ENCODE data around the gene C1orf21. TPM values are rescaled to one million over a fixed set of nuclear protein-coding genes. Genes with fewer than 3 reads are reported as not detected.

Gene C1orf21
- total RNA-seq, 4 donors from 2014 or later = 13.1 to 30.6 (median 22.1) TPM

GRCh38 chr1:184568148-184568547 is 181.3 kb downstream of the C1orf21 start:
- no peaks in the 10 kb centered on the region for H3K9me3 ChIP-seq
- no peak for DNase-seq
- TF ChIP-seq, protein P1, sequence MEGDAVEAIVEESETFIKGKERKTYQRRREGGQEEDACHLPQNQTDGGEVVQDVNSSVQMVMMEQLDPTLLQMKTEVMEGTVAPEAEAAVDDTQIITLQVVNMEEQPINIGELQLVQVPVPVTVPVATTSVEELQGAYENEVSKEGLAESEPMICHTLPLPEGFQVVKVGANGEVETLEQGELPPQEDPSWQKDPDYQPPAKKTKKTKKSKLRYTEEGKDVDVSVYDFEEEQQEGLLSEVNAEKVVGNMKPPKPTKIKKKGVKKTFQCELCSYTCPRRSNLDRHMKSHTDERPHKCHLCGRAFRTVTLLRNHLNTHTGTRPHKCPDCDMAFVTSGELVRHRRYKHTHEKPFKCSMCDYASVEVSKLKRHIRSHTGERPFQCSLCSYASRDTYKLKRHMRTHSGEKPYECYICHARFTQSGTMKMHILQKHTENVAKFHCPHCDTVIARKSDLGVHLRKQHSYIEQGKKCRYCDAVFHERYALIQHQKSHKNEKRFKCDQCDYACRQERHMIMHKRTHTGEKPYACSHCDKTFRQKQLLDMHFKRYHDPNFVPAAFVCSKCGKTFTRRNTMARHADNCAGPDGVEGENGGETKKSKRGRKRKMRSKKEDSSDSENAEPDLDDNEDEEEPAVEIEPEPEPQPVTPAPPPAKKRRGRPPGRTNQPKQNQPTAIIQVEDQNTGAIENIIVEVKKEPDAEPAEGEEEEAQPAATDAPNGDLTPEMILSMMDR (IDR thresholded peaks at IDR 0.05) = no peak
- no peak for TF ChIP-seq POLR2A (IDR thresholded peaks at IDR 0.05)
- 92 to 97% methylated on average over 2 of the region's 2 CpGs for WGBS, 2 donors
- H3K27me3 ChIP-seq = no peaks in the 10 kb centered on the region
- no peak overlapping the region for H3K27ac ChIP-seq
- H3K4me1 ChIP-seq = peaks cover 5% of the 10 kb centered on the region in 2 donors
- no peaks in the 10 kb centered on the region for H3K36me3 ChIP-seq
- no peak overlapping the region for H3K4me3 ChIP-seq (replicated peaks in 1 of 3)
- intact Hi-C loops (cut with DNase I) = loop anchor here (10.0 kb wide), 1 partner anchor 173 kb away; no protein-coding TSS in a partner anchor

DNA sequence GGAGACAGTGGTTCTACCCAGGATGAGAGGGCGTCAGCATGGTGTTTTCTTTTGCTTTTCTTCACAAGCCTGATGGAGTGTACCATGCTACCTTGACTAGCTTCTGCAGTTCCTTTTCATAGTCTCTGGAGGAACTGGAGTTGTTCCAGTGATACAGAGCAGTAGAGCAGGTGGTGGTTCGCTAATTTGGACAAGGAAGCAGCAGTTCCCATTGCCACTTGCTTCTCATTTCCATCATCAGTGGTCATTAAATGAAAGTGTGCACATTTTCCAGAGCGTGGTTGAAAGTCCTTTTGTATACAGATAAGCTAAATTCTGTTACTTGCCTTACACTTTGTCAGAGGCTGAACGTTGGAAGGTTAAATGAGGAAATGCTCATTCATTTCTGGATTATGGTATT is 182.3 kb downstream of the C1orf21 start:
- Histone ChIP-seq H3K4me1 (no peaks in the 10 kb centered on the region), H3K27ac (no peak overlapping the region), H3K9me3 (no peaks in the 10 kb centered on the region), H3K36me3 (no peaks in the 10 kb centered on the region), H3K27me3 (no peaks in the 10 kb centered on the region), H3K4me3 (replicated peaks in 1 of 3) (no peak overlapping the region)
- DNase-seq = no peak
- intact Hi-C loops (cut with DNase I) = loop anchor here (10.0 kb wide), 1 partner anchor 174 kb away; no protein-coding TSS in a partner anchor
- TF ChIP-seq POLR2A (IDR thresholded peaks at IDR 0.05) = no peak
- 87 to 89% methylated on average over 4 of the region's 4 CpGs for WGBS, 2 donors

- intact Hi-C loops (cut with DNase I) = no loop called here
- H3K36me3 ChIP-seq = no peaks in the 10 kb centered on the region
- H3K9me3 ChIP-seq = no peaks in the 10 kb centered on the region
- H3K27me3 ChIP-seq = no peaks in the 10 kb centered on the region
- H3K4me3 ChIP-seq (replicated peaks in 1 of 3) = no peak overlapping the region
- 74 to 75% methylated on average over 8 of the region's 8 CpGs for whole genome bisulfite sequencing, 2 donors
- H3K27ac ChIP-seq = no peak overlapping the region
- TF ChIP-seq POLR2A (IDR thresholded peaks at IDR 0.05) = no peak
- TF ChIP-seq, protein P1 (IDR thresholded peaks at IDR 0.05) = no peak
- H3K4me1 ChIP-seq = no peaks in the 10 kb centered on the region
- DNase-seq = no peak
These were observed 187.8 kb downstream of the C1orf21 start for GRCh38 chr1:184574588-184574987.

- WGBS, 2 donors = 85 to 89% methylated on average over 6 of the region's 6 CpGs
- H3K9me3 ChIP-seq = no peaks in the 10 kb centered on the region
- H3K27ac ChIP-seq = no peak overlapping the region
- H3K27me3 ChIP-seq = no peaks in the 10 kb centered on the region
- no peak overlapping the region for H3K4me3 ChIP-seq (replicated peaks in 1 of 3)
- DNase-seq = no peak
- TF ChIP-seq, protein P1 (IDR thresholded peaks at IDR 0.05) = no peak
- TF ChIP-seq POLR2A (IDR thresholded peaks at IDR 0.05) = no peak
- intact Hi-C loops (cut with DNase I) = no loop called here
- H3K4me1 ChIP-seq = no peaks in the 10 kb centered on the region
- H3K36me3 ChIP-seq = no peaks in the 10 kb centered on the region
These were observed 190.0 kb downstream of the C1orf21 start for GRCh38 chr1:184576822-184577221.

DNA sequence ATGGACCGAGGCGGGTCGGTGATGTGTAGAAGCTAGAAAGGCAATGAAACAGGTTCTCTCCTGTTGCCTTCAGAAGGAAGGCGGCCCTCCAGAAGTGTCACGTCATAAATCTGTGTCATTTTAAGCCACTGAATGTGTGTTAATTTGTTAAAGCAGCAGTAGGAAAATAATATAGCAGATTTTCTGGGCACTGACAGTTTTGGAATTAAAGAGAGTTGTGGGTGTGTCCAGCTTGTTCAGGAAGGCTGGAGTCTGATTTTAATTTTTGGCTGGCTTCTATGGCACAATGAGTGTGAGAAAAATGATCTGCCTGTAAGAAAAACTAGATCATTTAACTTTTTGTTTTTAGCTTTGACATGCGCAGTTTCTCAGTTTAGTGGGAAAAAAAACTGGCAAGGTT is 190.5 kb downstream of the C1orf21 start:
- DNase-seq = no peak
- intact Hi-C loops (cut with DNase I) = no loop called here
- Histone ChIP-seq H3K4me1 (no peaks in the 10 kb centered on the region), H3K9me3 (no peaks in the 10 kb centered on the region), H3K4me3 (replicated peaks in 1 of 3) (no peak overlapping the region), H3K27ac (no peak overlapping the region), H3K27me3 (no peaks in the 10 kb centered on the region), H3K36me3 (no peaks in the 10 kb centered on the region)
- TF ChIP-seq, protein P1 (IDR thresholded peaks at IDR 0.05) = no peak
- 81 to 84% methylated on average over 6 of the region's 6 CpGs for WGBS, 2 donors

DNA sequence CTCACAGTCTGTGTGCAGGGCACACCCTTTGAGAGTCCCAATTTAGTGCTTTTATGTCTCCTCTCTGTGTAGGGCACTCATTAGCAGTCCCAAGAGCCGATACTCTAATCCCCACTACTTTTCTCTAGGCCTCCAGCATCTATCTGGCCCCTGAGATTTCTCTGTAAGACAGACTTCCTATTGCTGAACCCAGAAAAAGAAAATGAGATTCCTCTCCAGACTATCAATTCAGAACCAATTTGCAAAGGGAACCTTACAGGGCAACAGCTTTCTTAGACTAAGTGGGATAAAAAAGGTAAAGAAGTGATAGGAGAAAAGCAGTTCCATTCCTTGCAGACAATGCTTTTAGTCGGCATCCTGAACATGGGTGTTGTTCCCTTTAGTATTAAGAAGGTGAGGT is 195.6 kb downstream of the C1orf21 start:
- Histone ChIP-seq H3K4me3 (replicated peaks in 1 of 3) (no peak overlapping the region), H3K27ac (no peak overlapping the region), H3K9me3 (no peaks in the 10 kb centered on the region), H3K27me3 (no peaks in the 10 kb centered on the region), H3K36me3 (no peaks in the 10 kb centered on the region), H3K4me1 (no peaks in the 10 kb centered on the region)
- TF ChIP-seq, protein P1 (IDR thresholded peaks at IDR 0.05) = no peak
- TF ChIP-seq POLR2A (IDR thresholded peaks at IDR 0.05) = no peak
- intact Hi-C loops (cut with DNase I) = no loop called here
- no peak for DNase-seq
- WGBS, 2 donors = 86 to 92% methylated on average over 2 of the region's 2 CpGs

Measured in thyroid gland (tissue), 4 donors.